A549 (cell line): Measurements from ENCODE around the gene RFX1.

ENCODE experiments used
- MAZ ChIP-seq: fragments of 150-350 bp; IDR thresholded peaks from 2 replicates; pipeline ENCODE4 v1.6.1; 2014; ENCODE audit warnings: antibody characterized with exemption, low read depth, low read length, borderline replicate concordance
- ZNF302 ChIP-seq: fragments of 250-450 bp; sonication (Bioruptor Pico); IDR thresholded peaks from 2 replicates; pipeline ENCODE4 v1.9.0; 2021; ENCODE audit warnings: inconsistent platforms, mild to moderate bottlenecking, moderate library complexity
- TF ChIP-seq, protein P1 (sequence below): fragments of 450-650 bp; IDR thresholded peaks from 2 replicates; pipeline ENCODE4 v1.6.1; 2014; ENCODE audit warnings: antibody characterized with exemption
- TF ChIP-seq, protein P2 (sequence below): fragments of >200 bp; sonication (Bioruptor Twin); formaldehyde crosslinking; IDR thresholded peaks from 3 replicates; pipeline ENCODE4 v1.5.1; 2016

DNA sequence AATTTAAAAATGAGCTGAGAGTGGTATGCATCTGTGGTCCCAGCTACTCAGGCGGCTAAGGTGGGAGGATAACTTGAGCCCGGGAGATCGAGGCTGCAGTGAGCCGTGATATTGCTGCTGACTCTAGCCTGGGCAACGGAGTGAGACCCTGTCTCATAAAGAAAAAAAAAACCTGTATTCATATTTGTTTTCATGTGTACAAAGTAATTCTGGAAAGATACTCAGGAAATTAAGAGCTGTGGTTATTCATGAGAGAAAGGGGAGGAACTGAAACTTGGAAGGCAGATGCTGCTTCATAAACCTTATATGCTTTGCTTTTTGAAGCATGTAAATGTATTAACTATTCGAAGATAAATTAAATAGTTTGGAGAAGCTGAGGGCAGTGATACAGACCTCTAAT, 13.0 kb upstream of the RFX1 start:
- TF ChIP-seq MAZ (no peak), ZNF302 (CRISPR knock-in tag) (no peak)
- TF ChIP-seq, protein P1, sequence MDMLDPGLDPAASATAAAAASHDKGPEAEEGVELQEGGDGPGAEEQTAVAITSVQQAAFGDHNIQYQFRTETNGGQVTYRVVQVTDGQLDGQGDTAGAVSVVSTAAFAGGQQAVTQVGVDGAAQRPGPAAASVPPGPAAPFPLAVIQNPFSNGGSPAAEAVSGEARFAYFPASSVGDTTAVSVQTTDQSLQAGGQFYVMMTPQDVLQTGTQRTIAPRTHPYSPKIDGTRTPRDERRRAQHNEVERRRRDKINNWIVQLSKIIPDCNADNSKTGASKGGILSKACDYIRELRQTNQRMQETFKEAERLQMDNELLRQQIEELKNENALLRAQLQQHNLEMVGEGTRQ = no peak
- TF ChIP-seq, protein P2, sequence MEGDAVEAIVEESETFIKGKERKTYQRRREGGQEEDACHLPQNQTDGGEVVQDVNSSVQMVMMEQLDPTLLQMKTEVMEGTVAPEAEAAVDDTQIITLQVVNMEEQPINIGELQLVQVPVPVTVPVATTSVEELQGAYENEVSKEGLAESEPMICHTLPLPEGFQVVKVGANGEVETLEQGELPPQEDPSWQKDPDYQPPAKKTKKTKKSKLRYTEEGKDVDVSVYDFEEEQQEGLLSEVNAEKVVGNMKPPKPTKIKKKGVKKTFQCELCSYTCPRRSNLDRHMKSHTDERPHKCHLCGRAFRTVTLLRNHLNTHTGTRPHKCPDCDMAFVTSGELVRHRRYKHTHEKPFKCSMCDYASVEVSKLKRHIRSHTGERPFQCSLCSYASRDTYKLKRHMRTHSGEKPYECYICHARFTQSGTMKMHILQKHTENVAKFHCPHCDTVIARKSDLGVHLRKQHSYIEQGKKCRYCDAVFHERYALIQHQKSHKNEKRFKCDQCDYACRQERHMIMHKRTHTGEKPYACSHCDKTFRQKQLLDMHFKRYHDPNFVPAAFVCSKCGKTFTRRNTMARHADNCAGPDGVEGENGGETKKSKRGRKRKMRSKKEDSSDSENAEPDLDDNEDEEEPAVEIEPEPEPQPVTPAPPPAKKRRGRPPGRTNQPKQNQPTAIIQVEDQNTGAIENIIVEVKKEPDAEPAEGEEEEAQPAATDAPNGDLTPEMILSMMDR = no peak
